HepG2 (cell line): Measurements from ENCODE around the gene RDM1. TPM values are rescaled to one million over a fixed set of nuclear protein-coding genes. Genes with fewer than 3 reads are reported as not detected.

ENCODE experiments used
- FIP1L1 ChIP-seq: fragments of 200-400 bp; formaldehyde crosslinking; IDR thresholded peaks from 2 replicates; pipeline ENCODE4 v1.6.1; 2018; ENCODE audit warnings: low read depth, mild to moderate bottlenecking, low read length, moderate library complexity, borderline replicate concordance; ENCODE audit not compliant: insufficient read depth
- MEF2D ChIP-seq: sonication (generic); formaldehyde crosslinking; IDR thresholded peaks from 2 replicates; pipeline ENCODE4 v1.5.1; 2020; ENCODE audit warnings: mild to moderate bottlenecking, missing genetic modification reagents
- MEIS2 ChIP-seq: sonication (generic); formaldehyde crosslinking; IDR thresholded peaks from 2 replicates; pipeline ENCODE4 v1.9.0; 2021; ENCODE audit warnings: mild to moderate bottlenecking, missing genetic modification reagents
- NPAS2 ChIP-seq: sonication (generic); formaldehyde crosslinking; IDR thresholded peaks from 2 replicates; pipeline ENCODE4 v1.8.0; 2022; ENCODE audit warnings: mild to moderate bottlenecking, missing genetic modification reagents, borderline replicate concordance
- SOX6 ChIP-seq, 2 experiments: fragments of 450-650 bp in 1 of 2; sonication (generic) in 1 of 2; formaldehyde crosslinking in 1 of 2; IDR thresholded peaks; 2 replicates each; pipeline versions ENCODE4 v1.4.0 to v1.6.1; 2017 to 2020; ENCODE audit warnings: antibody characterized with exemption in 1 of 2, mild to moderate bottlenecking in 1 of 2, missing genetic modification reagents in 1 of 2
- SPEN ChIP-seq: sonication (generic); formaldehyde crosslinking; IDR thresholded peaks from 2 replicates; pipeline ENCODE4 v1.5.1; 2020; ENCODE audit warnings: low read depth, mild to moderate bottlenecking, missing genetic modification reagents
- TBX2 ChIP-seq: sonication (generic); formaldehyde crosslinking; IDR thresholded peaks from 2 replicates; pipeline ENCODE4 v1.5.0; 2020; ENCODE audit warnings: missing genetic modification reagents, mild to moderate bottlenecking, borderline replicate concordance
- YEATS2 ChIP-seq: sonication (generic); formaldehyde crosslinking; IDR thresholded peaks from 2 replicates; pipeline ENCODE4 v1.4.0; 2020; ENCODE audit warnings: missing genetic modification reagents, borderline replicate concordance
- ZNF232 ChIP-seq: sonication (generic); formaldehyde crosslinking; IDR thresholded peaks from 2 replicates; pipeline ENCODE4 v1.4.0; 2020; ENCODE audit warnings: missing genetic modification reagents, borderline replicate concordance
- ZNF335 ChIP-seq: sonication (generic); formaldehyde crosslinking; IDR thresholded peaks from 2 replicates; pipeline ENCODE4 v1.4.0; 2020; ENCODE audit warnings: missing genetic modification reagents
- ZNF766 ChIP-seq: sonication (generic); formaldehyde crosslinking; IDR thresholded peaks from 2 replicates; pipeline ENCODE4 v1.5.0; 2020; ENCODE audit warnings: missing genetic modification reagents, borderline replicate concordance
- polyA plus RNA-seq, 8 experiments: library from polyadenylated mRNA; depleted of rRNA in 3 of 8; stranded (reverse) in 7 of 8; unstranded in 1 of 8; fragments of >200 nt; fragmentation: Illumina TruSeq in 4 of 8; extraction: Trizol in 4 of 8; gene quantifications; 2 replicates each; pipeline versions ENCODE4 v1.2.1 to v1.2.3, GENCODE V29; 2011 to 2016; ENCODE audit warnings: low read depth in 4 of 8, missing spikeins in 1 of 8, mixed read lengths in 1 of 8; ENCODE audit not compliant: insufficient read depth in 1 of 8
- total RNA-seq, 5 experiments: library from RNA; depleted of rRNA; stranded (reverse); fragments of >200 nt; fragmentation: Illumina TruSeq; extraction: Trizol; gene quantifications; 2 replicates each; pipeline ENCODE4 v1.2.3, GENCODE V29; 2016; ENCODE audit warnings: low read depth in 1 of 5
- TF ChIP-seq, protein P1 (sequence below): sonication (generic); formaldehyde crosslinking; IDR thresholded peaks from 2 replicates; pipeline ENCODE4 v1.4.0; 2020; ENCODE audit warnings: low read depth, missing genetic modification reagents
- TF ChIP-seq, protein P2 (sequence below): sonication (generic); formaldehyde crosslinking; IDR thresholded peaks from 2 replicates; pipeline ENCODE4 v1.8.0; 2022; ENCODE audit warnings: missing genetic modification reagents, mild to moderate bottlenecking, moderate library complexity, borderline replicate concordance
- TF ChIP-seq, protein P3 (sequence below): IDR thresholded peaks from 2 replicates; pipeline ENCODE4 v1.6.1; 2016; ENCODE audit warnings: low read depth
- TF ChIP-seq, protein P4 (sequence below): sonication (generic); formaldehyde crosslinking; IDR thresholded peaks from 2 replicates; pipeline ENCODE4 v1.5.0; 2020; ENCODE audit warnings: mild to moderate bottlenecking, missing genetic modification reagents, borderline replicate concordance

The RDM1 gene
- total and polyA plus RNA-seq, 2 of the 13 experiments (the other 11 are each of a cell fraction or from before 2014, with no cell fraction given) = 0.28 to 0.40 TPM

DNA sequence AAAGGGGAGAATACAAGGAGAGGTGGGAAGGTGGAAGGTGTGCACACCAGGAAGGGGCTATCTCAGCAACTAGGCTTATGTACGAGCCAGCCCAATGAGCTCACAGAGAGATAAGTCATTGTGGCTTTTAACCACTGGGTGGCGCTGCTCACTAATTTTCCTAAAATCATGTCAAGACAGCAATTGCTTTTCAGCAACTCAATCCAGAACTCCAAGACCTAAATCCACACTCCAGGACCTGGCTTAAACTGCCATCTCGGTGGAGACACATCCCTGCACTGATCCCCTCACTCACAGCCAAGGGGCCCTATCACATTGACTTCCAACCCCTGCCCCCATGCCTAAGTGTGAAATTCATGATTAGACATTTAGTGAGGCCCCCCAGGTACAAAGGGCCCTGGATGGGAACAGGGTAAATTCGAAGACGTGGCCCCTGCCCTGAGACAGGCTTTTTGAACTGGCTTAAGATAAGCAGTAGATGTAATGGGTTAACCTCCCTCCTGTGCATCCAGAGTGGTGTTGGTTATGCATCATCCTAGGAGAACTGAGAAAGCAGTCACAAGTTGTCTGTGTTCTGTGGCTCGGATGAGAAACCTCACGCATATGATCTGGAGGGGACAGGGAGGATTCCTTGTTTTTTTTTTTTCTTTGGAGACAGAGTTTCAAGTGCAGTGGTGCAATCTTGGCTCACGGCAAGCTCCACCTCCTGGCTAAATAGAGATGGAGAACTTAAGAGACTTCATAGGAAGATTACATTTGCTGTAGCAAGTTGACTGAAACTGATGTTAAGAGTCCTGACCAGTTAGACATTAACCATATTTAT, 39.2 kb upstream of the RDM1 start (continued):
- TF ChIP-seq, protein P1, sequence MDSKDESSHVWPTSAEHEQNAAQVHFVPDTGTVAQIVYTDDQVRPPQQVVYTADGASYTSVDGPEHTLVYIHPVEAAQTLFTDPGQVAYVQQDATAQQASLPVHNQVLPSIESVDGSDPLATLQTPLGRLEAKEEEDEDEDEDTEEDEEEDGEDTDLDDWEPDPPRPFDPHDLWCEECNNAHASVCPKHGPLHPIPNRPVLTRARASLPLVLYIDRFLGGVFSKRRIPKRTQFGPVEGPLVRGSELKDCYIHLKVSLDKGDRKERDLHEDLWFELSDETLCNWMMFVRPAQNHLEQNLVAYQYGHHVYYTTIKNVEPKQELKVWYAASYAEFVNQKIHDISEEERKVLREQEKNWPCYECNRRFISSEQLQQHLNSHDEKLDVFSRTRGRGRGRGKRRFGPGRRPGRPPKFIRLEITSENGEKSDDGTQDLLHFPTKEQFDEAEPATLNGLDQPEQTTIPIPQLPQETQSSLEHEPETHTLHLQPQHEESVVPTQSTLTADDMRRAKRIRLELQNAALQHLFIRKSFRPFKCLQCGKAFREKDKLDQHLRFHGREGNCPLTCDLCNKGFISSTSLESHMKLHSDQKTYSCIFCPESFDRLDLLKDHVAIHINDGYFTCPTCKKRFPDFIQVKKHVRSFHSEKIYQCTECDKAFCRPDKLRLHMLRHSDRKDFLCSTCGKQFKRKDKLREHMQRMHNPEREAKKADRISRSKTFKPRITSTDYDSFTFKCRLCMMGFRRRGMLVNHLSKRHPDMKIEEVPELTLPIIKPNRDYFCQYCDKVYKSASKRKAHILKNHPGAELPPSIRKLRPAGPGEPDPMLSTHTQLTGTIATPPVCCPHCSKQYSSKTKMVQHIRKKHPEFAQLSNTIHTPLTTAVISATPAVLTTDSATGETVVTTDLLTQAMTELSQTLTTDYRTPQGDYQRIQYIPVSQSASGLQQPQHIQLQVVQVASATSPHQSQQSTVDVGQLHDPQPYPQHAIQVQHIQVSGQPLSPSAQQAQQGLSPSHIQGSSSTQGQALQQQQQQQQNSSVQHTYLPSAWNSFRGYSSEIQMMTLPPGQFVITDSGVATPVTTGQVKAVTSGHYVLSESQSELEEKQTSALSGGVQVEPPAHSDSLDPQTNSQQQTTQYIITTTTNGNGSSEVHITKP (CRISPR knock-in tag) = no peak
- TF ChIP-seq ZNF335 (CRISPR knock-in tag) (no peak), ZNF232 (CRISPR knock-in tag) (no peak), ZNF766 (CRISPR knock-in tag) (no peak), YEATS2 (CRISPR knock-in tag) (0 out of 2 replicates have a peak, but pooled peaks have one; percentile 21), FIP1L1 (no peak), SPEN (CRISPR knock-in tag) (no peak), MEF2D (CRISPR knock-in tag) (no peak), SOX6 (IDR thresholded peaks at IDR 0.05) (no peak), SOX6 (CRISPR knock-in tag; IDR thresholded peaks at IDR 0.05) (0 out of 2 replicates have a peak, but pooled peaks have one; percentile 4), NPAS2 (CRISPR knock-in tag) (no peak), TBX2 (CRISPR knock-in tag) (no peak), MEIS2 (CRISPR knock-in tag) (peak; percentile 44; the same call in 1 of the 2 replicates)
- TF ChIP-seq, protein P2, sequence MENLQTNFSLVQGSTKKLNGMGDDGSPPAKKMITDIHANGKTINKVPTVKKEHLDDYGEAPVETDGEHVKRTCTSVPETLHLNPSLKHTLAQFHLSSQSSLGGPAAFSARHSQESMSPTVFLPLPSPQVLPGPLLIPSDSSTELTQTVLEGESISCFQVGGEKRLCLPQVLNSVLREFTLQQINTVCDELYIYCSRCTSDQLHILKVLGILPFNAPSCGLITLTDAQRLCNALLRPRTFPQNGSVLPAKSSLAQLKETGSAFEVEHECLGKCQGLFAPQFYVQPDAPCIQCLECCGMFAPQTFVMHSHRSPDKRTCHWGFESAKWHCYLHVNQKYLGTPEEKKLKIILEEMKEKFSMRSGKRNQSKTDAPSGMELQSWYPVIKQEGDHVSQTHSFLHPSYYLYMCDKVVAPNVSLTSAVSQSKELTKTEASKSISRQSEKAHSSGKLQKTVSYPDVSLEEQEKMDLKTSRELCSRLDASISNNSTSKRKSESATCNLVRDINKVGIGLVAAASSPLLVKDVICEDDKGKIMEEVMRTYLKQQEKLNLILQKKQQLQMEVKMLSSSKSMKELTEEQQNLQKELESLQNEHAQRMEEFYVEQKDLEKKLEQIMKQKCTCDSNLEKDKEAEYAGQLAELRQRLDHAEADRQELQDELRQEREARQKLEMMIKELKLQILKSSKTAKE (CRISPR knock-in tag) = no peak
- TF ChIP-seq, protein P3, sequence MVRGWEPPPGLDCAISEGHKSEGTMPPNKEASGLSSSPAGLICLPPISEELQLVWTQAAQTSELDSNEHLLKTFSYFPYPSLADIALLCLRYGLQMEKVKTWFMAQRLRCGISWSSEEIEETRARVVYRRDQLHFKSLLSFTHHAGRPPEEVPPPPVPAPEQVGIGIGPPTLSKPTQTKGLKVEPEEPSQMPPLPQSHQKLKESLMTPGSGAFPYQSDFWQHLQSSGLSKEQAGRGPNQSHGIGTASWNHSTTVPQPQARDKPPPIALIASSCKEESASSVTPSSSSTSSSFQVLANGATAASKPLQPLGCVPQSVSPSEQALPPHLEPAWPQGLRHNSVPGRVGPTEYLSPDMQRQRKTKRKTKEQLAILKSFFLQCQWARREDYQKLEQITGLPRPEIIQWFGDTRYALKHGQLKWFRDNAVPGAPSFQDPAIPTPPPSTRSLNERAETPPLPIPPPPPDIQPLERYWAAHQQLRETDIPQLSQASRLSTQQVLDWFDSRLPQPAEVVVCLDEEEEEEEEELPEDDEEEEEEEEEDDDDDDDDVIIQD (CRISPR knock-in tag) = no peak
- TF ChIP-seq, protein P4, sequence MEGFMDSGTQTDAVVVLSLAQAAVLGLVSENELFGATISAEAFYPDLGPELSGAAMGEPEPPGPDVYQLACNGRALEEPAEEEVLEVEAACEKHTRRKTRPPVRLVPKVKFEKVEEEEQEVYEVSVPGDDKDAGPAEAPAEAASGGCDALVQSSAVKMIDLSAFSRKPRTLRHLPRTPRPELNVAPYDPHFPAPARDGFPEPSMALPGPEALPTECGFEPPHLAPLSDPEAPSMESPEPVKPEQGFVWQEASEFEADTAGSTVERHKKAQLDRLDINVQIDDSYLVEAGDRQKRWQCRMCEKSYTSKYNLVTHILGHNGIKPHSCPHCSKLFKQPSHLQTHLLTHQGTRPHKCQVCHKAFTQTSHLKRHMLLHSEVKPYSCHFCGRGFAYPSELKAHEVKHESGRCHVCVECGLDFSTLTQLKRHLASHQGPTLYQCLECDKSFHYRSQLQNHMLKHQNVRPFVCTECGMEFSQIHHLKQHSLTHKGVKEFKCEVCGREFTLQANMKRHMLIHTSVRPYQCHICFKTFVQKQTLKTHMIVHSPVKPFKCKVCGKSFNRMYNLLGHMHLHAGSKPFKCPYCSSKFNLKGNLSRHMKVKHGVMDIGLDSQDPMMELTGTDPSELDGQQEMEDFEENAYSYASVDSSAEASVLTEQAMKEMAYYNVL (CRISPR knock-in tag) = no peak
